K562 (cell line): ENCODE results near the gene ASB18. TPM values are rescaled to one million over a fixed set of nuclear protein-coding genes. Genes with fewer than 3 reads are reported as not detected.

Experiments
- ATAC-seq: fragments of 200-7000 bp; cut with Tn5 transposase; 3 replicates; pipeline ENCODE4 v1.9.1; 2020; ENCODE audit warnings: moderate library complexity
- BruUV-seq: library from RNA; stranded (reverse); fragments of 400-500 nt; replicated peaks from 2 replicates; lab custom pipeline; 2021; lab: Mats Ljungman, UMichigan
- CTCF ChIA-PET: fragments of 300-600 bp; formaldehyde crosslinking; extraction: SDS; loops from one replicate; lab custom pipeline; 2021; ENCODE audit warnings: low intra/inter-chr PET ratio; lab: Yijun Ruan, JAX
- POLR2A ChIA-PET: fragments of 300-600, 350-650 bp; sonication (Branson Sonifier 250); formaldehyde crosslinking; extraction: SDS; loops from one replicate; lab custom pipeline; 2021; ENCODE audit warnings: antibody characterized with exemption, inconsistent platforms; lab: Yijun Ruan, JAX
- DNase-seq, 4 experiments: peaks; one replicate each; pipeline versions ENCODE4 v3.0.0 to v3.0.0-alpha.2; 2011 to 2018; ENCODE audit warnings: low spot score in 3 of 4, mixed read lengths in 3 of 4; ENCODE audit errors: extremely low read depth in 1 of 4
- FAIRE-seq: peaks from 2 replicates; lab custom pipeline; 2011; peaks lifted over from hg19 to GRCh38; lab: Jason Lieb, UNC
- H2AFZ ChIP-seq: 2 replicates; pipeline ENCODE4 v1.6.0; 2011; ENCODE audit warnings: low read depth, low read length, control low read depth, inconsistent platforms
- H3K27ac ChIP-seq: fragments of 200-600 bp; 3 replicates; pipeline ENCODE4 v1.8.0; 2011; ENCODE audit warnings: low read depth, mild to moderate bottlenecking, control low read depth, inconsistent platforms, low read length, moderate library complexity, mixed read lengths; ENCODE audit errors: extremely low read depth
- H3K27me3 ChIP-seq, 2 experiments: fragments of 300-600 bp in 1 of 2; 2 replicates in 1 of 2; 3 replicates in 1 of 2; pipeline versions ENCODE4 v1.6.0 to v1.8.0; 2011; ENCODE audit warnings: inconsistent platforms in 2 of 2, low read length in 2 of 2, mild to moderate bottlenecking in 1 of 2, mixed read lengths in 1 of 2, moderate library complexity in 1 of 2; ENCODE audit not compliant: control insufficient read depth in 2 of 2, insufficient read depth in 2 of 2
- H3K36me3 ChIP-seq: fragments of 300-600 bp; 3 replicates; pipeline ENCODE4 v1.8.0; 2011; ENCODE audit warnings: mild to moderate bottlenecking, low read length, inconsistent platforms; ENCODE audit not compliant: control insufficient read depth, insufficient read depth
- H3K4me1 ChIP-seq, 2 experiments: fragments of 200-600 bp in 1 of 2; replicated peaks in 1 of 2; 2 replicates in 1 of 2; 3 replicates in 1 of 2; pipeline versions ENCODE4 v1.5.1 to v1.8.0; 2011; ENCODE audit warnings: inconsistent platforms in 2 of 2, low read length in 2 of 2, mild to moderate bottlenecking in 1 of 2, mixed read lengths in 1 of 2, moderate library complexity in 1 of 2; ENCODE audit not compliant: control insufficient read depth in 2 of 2, insufficient read depth in 2 of 2
- H3K4me2 ChIP-seq: 2 replicates; pipeline ENCODE4 v1.6.1; 2011; ENCODE audit warnings: low read length, control low read depth, inconsistent platforms, mixed read lengths; ENCODE audit not compliant: insufficient read depth
- H3K4me3 ChIP-seq: fragments of 200-600 bp; sonication (generic), shearing (Covaris generic); 2 replicates; pipeline ENCODE4 v1.5.1; 2016; ENCODE audit warnings: control low read depth, inconsistent platforms
- H3K79me2 ChIP-seq: fragments of 200-600 bp; 3 replicates; pipeline ENCODE4 v1.8.0; 2011; ENCODE audit warnings: low read length, inconsistent platforms; ENCODE audit not compliant: control insufficient read depth, insufficient read depth
- H3K9ac ChIP-seq, 2 experiments: 2 replicates each; pipeline versions ENCODE4 v1.6.0 to v1.6.1; 2011; ENCODE audit warnings: low read depth in 2 of 2, low read length in 2 of 2, control low read depth in 1 of 2, inconsistent platforms in 1 of 2, mild to moderate bottlenecking in 1 of 2, mixed read lengths in 1 of 2; ENCODE audit not compliant: insufficient read depth in 1 of 2
- H3K9me1 ChIP-seq: one replicate; pipeline ENCODE4 v1.6.0; 2011; ENCODE audit warnings: inconsistent platforms, mild to moderate bottlenecking, low read length, moderate library complexity; ENCODE audit not compliant: control insufficient read depth, insufficient read depth
- H3K9me3 ChIP-seq: replicated peaks from 2 replicates; pipeline ENCODE4 v1.5.1; 2011; ENCODE audit warnings: low read depth, low read length, inconsistent platforms; ENCODE audit not compliant: control insufficient read depth, insufficient read depth
- H4K20me1 ChIP-seq: replicated peaks from 2 replicates; pipeline ENCODE4 v1.6.1; 2011; ENCODE audit warnings: low read length, inconsistent platforms, mixed read lengths; ENCODE audit not compliant: control insufficient read depth, insufficient read depth
- ATF1 ChIP-seq, 2 experiments: fragments of 450-650 bp in 1 of 2; IDR thresholded peaks; 2 replicates each; pipeline ENCODE4 v1.6.1; 2016; ENCODE audit warnings: missing compliant biosample characterization in 1 of 2, missing genetic modification characterization in 1 of 2
- BCL6 ChIP-seq: fragments of 250-450 bp; sonication (Bioruptor Pico); IDR thresholded peaks from 2 replicates; pipeline ENCODE4 v1.4.0; 2020
- CBX8 ChIP-seq: fragments of 200-600 bp; sonication (generic); IDR thresholded peaks from 2 replicates; pipeline ENCODE4 v1.6.1; 2012; ENCODE audit warnings: borderline replicate concordance, mixed run types, low read depth, mild to moderate bottlenecking, moderate library complexity, mixed read lengths, low read length, control low read depth, inconsistent platforms; ENCODE audit not compliant: poor library complexity, severe bottlenecking; ENCODE audit errors: extremely low read depth
- CC2D1A ChIP-seq: fragments of 450-650 bp; IDR thresholded peaks from 2 replicates; pipeline ENCODE4 v1.6.1; 2017; ENCODE audit warnings: mild to moderate bottlenecking
- DDX20 ChIP-seq: fragments of 450-650 bp; IDR thresholded peaks from 2 replicates; pipeline ENCODE4 v1.6.1; 2016; ENCODE audit warnings: missing genetic modification characterization, low read depth, mild to moderate bottlenecking, missing compliant biosample characterization, moderate library complexity
- EZH2 ChIP-seq: IDR thresholded peaks from 2 replicates; pipeline ENCODE4 v1.6.1; 2012; ENCODE audit warnings: low read depth, mild to moderate bottlenecking, inconsistent platforms, low read length, borderline replicate concordance
- KLF13 ChIP-seq: fragments of 450-650 bp; IDR thresholded peaks from 2 replicates; pipeline ENCODE4 v1.6.1; 2016; ENCODE audit warnings: missing genetic modification characterization, low read depth, mild to moderate bottlenecking, missing compliant biosample characterization, moderate library complexity, borderline replicate concordance
- NFATC3 ChIP-seq: fragments of 450-650 bp; IDR thresholded peaks from 2 replicates; pipeline ENCODE4 v1.6.1; 2017; ENCODE audit warnings: mild to moderate bottlenecking
- NFE2 ChIP-seq: IDR thresholded peaks from 2 replicates; pipeline ENCODE4 v1.6.1; 2014; ENCODE audit warnings: antibody characterized with exemption, low read depth
- POLR2AphosphoS2 ChIP-seq: IDR thresholded peaks from 2 replicates; pipeline ENCODE4 v1.6.1; 2012; ENCODE audit warnings: low read length, improper control_type of control experiment
- RBFOX2 ChIP-seq: fragments of 200-400 bp; formaldehyde crosslinking; IDR thresholded peaks from 2 replicates; pipeline ENCODE4 v1.6.1; 2017; ENCODE audit warnings: low read depth, mild to moderate bottlenecking, low read length, moderate library complexity
- TCF3 ChIP-seq: sonication (generic); formaldehyde crosslinking; IDR thresholded peaks from 2 replicates; pipeline ENCODE4 v1.4.0; 2020; ENCODE audit warnings: mild to moderate bottlenecking, missing genetic modification reagents
- ZBTB12 ChIP-seq: fragments of 250-450 bp; sonication (Bioruptor Pico); IDR thresholded peaks from 2 replicates; pipeline ENCODE4 v1.4.0; 2020
- ZFP1 ChIP-seq: fragments of 450-650 bp; formaldehyde crosslinking; IDR thresholded peaks from 2 replicates; pipeline ENCODE4 v1.4.0; 2020; ENCODE audit warnings: mild to moderate bottlenecking, mixed read lengths
- ZNF124 ChIP-seq: sonication (generic); formaldehyde crosslinking; IDR thresholded peaks from 2 replicates; pipeline ENCODE4 v1.8.1; 2022; ENCODE audit warnings: missing genetic modification reagents
- WGBS: fragments of 100-300 bp; shearing (Covaris generic); methylation state at CpG from one replicate; pipeline ENCODE4 v1.1.6; 2016; ENCODE audit warnings: low coverage, mixed read lengths; ENCODE audit not compliant: insufficient coverage; ENCODE audit errors: missing lambda C conversion rate; 5-methylcytosine and 5-hydroxymethylcytosine counted together
- in situ Hi-C: fragments of 300-500 bp; cut with MboI; formaldehyde crosslinking; loops from 4 replicates; pipeline ENCODE4 v1.15.0; 2018; ENCODE audit warnings: inconsistent platforms, mixed read lengths
- intact Hi-C: fragments of 100-400 bp; cut with micrococcal nuclease; formaldehyde crosslinking; loops from 2 replicates; pipeline ENCODE4 v1.14.2; 2022
- polyA plus RNA-seq, 8 experiments: library from polyadenylated mRNA; depleted of rRNA in 4 of 8; stranded (reverse) in 5 of 8; unstranded in 3 of 8; fragments of >200 nt; fragmentation: Nextera tagmentation in 2 of 8; fragmentation: Illumina TruSeq in 1 of 8; extraction: Ambion mirVana in 2 of 8; extraction: Trizol in 1 of 8; gene quantifications; 2 replicates each; pipeline versions ENCODE4 v1.2.1 to v1.2.3, GENCODE V29; 2011 to 2014; ENCODE audit warnings: inconsistent platforms in 1 of 8, missing spikeins in 1 of 8
- total RNA-seq, 7 experiments: library from RNA; depleted of rRNA in 6 of 7; stranded (reverse); fragments of >200 nt in 6 of 7; fragmentation: Illumina TruSeq in 2 of 7; extraction: Trizol in 2 of 7; gene quantifications; 2 replicates each; pipeline versions ENCODE4 v1.2.1 to v1.2.3, GENCODE V29; 2011 to 2021; ENCODE audit warnings: low replicate concordance in 1 of 7
- TF ChIP-seq, protein P1 (sequence below): fragments of 250-450 bp; sonication (Bioruptor Pico); IDR thresholded peaks from 2 replicates; pipeline ENCODE4 v1.8.0; 2021; ENCODE audit warnings: moderate library complexity, mild to moderate bottlenecking, inconsistent platforms
- TF ChIP-seq, protein P2 (sequence below), 3 experiments: IDR thresholded peaks in 2 of 3; conservative IDR thresholded peaks in 1 of 3; 2 replicates each; pipeline ENCODE4 v1.5.1; 2011 to 2012; ENCODE audit warnings: low read length in 3 of 3, mild to moderate bottlenecking in 3 of 3, control low read depth in 2 of 3, improper control_type of control experiment in 1 of 3, inconsistent platforms in 1 of 3, low read depth in 1 of 3, mixed read lengths in 1 of 3, moderate library complexity in 1 of 3; ENCODE audit not compliant: insufficient read depth in 2 of 3

ASB18 gene
- total and polyA plus RNA-seq, 9 of the 15 experiments (the other 6 are each of a cell fraction or from before 2014, with no cell fraction given) = not detected

DNA sequence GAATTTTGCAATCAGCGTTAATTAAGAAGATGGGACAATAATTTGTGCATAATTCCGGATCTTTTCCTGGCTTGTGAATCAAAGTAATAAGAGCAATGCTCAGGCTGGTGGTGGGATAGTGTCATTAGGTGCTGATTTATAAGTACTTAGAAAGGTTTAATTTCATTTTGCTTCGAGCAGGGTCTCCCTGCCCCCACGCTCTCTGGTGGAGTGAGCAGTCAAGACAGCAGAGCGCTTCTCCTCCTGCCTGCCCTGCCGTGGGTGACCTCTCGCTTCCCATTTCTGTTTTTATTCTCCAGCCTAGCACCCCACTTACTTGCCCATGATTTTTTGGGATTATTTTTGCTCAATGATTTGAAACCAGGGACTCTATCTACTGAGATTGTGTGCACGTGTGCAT is 7.1 kb downstream of the ASB18 start (continued):
- TF ChIP-seq DDX20 (tag) = no peak
- TF ChIP-seq, protein P1, sequence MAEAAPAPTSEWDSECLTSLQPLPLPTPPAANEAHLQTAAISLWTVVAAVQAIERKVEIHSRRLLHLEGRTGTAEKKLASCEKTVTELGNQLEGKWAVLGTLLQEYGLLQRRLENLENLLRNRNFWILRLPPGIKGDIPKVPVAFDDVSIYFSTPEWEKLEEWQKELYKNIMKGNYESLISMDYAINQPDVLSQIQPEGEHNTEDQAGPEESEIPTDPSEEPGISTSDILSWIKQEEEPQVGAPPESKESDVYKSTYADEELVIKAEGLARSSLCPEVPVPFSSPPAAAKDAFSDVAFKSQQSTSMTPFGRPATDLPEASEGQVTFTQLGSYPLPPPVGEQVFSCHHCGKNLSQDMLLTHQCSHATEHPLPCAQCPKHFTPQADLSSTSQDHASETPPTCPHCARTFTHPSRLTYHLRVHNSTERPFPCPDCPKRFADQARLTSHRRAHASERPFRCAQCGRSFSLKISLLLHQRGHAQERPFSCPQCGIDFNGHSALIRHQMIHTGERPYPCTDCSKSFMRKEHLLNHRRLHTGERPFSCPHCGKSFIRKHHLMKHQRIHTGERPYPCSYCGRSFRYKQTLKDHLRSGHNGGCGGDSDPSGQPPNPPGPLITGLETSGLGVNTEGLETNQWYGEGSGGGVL (CRISPR knock-in tag) = no peak
- no peak for TF ChIP-seq ZFP1 (CRISPR knock-in tag)
- no peak for TF ChIP-seq NFATC3
- TF ChIP-seq TCF3 = no peak
- TF ChIP-seq RBFOX2 = no peak

DNA sequence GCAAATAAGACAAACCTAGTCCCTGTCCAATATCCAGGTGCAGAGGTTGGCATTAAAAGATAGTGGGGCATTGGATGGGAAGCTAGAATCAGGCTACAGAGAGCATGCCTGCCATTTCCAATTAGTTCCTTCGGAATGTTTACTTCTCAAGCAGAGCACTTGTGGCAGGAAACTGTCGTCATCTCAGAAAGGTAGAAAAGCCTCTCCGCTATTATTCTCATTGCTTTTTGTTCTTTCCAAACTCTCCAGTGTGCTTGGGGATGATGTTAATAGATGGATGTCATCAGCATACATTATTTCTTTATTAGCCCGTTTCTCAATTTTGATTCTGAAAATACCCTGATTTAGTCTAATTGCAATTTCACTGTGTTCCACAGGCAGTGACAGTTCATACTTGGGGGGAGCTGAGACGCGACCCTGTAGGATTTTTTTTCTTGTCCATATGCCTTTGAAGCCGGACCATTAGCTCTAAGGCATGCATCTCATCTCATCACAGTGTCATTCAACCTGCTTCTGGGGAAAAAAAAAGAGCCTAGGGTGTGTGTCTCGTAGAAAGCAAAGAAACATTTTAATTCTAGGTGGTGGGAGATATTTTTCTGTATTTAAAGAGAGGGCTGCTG is 7.7 kb downstream of the ASB18 start:
- no peaks in the 10 kb centered on the region for H4K20me1 ChIP-seq
- H3K36me3 ChIP-seq = no peaks in the 10 kb centered on the region
- WGBS = 6% methylated on average over 7 of the region's 8 CpGs
- ATAC-seq (no peak), DNase-seq (no peak), FAIRE-seq (no peak)
- H2AFZ ChIP-seq = no peak overlapping the region
- no peaks in the 10 kb centered on the region for H3K4me1 ChIP-seq
- H3K9me3 ChIP-seq = no peaks in the 10 kb centered on the region
- CTCF ChIA-PET = no interaction called here
- no peaks in the 10 kb centered on the region for H3K9me1 ChIP-seq
- H3K79me2 ChIP-seq = no peaks in the 10 kb centered on the region
- no TSS peak for BruUV-seq
- in situ Hi-C loops (no loop called here), intact Hi-C loops (no loop called here)
- H3K27ac ChIP-seq = no peak overlapping the region
- H3K27me3 ChIP-seq = peaks cover 0 to 21% of the 10 kb centered on the region in 2 experiments; a peak in 3 of 5 replicates
- POLR2A ChIA-PET = no interaction called here
- no peak overlapping the region for H3K9ac ChIP-seq
- H3K4me3 ChIP-seq = no peak overlapping the region
- no peak overlapping the region for H3K4me2 ChIP-seq
- TF ChIP-seq KLF13 (tag) = no peak
- TF ChIP-seq CC2D1A = no peak
- no peak for TF ChIP-seq CBX8
- no peak for TF ChIP-seq ZNF124 (CRISPR knock-in tag)
- TF ChIP-seq ATF1 (CRISPR knock-in tag; IDR thresholded peaks at IDR 0.05) = no peak
- no peak for TF ChIP-seq ATF1 (tag; IDR thresholded peaks at IDR 0.05)
- no peak for TF ChIP-seq ZBTB12 (CRISPR knock-in tag)
- TF ChIP-seq NFE2 = no peak
- TF ChIP-seq EZH2 = no peak
- TF ChIP-seq DDX20 (tag) = no peak
- TF ChIP-seq POLR2AphosphoS2 = no peak
- TF ChIP-seq BCL6 (CRISPR knock-in tag) = no peak
- TF ChIP-seq, protein P2, sequence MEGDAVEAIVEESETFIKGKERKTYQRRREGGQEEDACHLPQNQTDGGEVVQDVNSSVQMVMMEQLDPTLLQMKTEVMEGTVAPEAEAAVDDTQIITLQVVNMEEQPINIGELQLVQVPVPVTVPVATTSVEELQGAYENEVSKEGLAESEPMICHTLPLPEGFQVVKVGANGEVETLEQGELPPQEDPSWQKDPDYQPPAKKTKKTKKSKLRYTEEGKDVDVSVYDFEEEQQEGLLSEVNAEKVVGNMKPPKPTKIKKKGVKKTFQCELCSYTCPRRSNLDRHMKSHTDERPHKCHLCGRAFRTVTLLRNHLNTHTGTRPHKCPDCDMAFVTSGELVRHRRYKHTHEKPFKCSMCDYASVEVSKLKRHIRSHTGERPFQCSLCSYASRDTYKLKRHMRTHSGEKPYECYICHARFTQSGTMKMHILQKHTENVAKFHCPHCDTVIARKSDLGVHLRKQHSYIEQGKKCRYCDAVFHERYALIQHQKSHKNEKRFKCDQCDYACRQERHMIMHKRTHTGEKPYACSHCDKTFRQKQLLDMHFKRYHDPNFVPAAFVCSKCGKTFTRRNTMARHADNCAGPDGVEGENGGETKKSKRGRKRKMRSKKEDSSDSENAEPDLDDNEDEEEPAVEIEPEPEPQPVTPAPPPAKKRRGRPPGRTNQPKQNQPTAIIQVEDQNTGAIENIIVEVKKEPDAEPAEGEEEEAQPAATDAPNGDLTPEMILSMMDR (IDR thresholded peaks at IDR 0.05 in 2 of 3, conservative IDR thresholded peaks at IDR 0.05 in 1 of 3; ENCODE audit: insufficient read depth in 2 of 3, low read depth in 1 of 3, low read length in 3 of 3) = no peak
